ENCODE results near the gene IGFBP2. TPM values are rescaled to one million over a fixed set of nuclear protein-coding genes. Genes with fewer than 3 reads are reported as not detected.

The IGFBP2 gene
- total and polyA plus RNA-seq, 9 of the 15 experiments (the other 6 are each of a cell fraction or from before 2014, with no cell fraction given), result 0.93 TPM; not detected in 8

DNA sequence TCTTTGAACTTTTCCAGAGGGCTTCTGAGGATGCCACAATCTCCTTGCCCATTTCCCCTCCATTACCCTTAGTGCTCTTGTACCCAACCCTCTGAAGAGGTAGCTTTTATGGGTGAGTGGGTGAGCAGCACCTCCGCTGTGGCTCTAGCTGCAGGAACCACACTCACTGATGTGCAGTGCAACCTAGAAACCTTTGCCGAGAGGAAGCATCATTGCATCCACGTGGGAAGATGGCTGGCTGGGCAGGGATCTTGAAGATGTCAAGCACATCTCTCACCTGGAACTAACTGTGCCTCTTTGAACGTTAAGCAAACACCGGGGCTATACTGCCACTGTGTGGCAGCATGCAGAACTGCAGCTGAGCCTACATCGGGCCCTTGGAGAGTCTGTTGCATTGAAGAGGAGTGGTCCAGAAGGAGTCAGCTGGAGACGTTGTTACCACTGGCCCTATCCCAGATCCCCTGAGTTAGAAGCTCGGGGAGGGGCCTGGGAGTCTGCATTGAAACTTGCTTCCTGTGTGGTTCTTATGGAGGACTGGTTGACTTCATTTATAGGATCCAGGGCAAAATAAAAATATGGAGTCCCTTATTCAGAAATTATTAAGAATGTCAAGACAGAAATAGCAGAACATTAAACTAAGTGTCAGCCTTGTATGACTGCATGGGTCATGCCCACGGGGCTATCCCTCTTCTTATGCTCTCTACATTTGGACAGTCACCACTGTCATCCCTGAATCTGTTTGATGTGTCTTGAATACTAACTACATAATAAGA, 33.4 kb downstream of the IGFBP2 start (continued):
- TF ChIP-seq, protein P1, sequence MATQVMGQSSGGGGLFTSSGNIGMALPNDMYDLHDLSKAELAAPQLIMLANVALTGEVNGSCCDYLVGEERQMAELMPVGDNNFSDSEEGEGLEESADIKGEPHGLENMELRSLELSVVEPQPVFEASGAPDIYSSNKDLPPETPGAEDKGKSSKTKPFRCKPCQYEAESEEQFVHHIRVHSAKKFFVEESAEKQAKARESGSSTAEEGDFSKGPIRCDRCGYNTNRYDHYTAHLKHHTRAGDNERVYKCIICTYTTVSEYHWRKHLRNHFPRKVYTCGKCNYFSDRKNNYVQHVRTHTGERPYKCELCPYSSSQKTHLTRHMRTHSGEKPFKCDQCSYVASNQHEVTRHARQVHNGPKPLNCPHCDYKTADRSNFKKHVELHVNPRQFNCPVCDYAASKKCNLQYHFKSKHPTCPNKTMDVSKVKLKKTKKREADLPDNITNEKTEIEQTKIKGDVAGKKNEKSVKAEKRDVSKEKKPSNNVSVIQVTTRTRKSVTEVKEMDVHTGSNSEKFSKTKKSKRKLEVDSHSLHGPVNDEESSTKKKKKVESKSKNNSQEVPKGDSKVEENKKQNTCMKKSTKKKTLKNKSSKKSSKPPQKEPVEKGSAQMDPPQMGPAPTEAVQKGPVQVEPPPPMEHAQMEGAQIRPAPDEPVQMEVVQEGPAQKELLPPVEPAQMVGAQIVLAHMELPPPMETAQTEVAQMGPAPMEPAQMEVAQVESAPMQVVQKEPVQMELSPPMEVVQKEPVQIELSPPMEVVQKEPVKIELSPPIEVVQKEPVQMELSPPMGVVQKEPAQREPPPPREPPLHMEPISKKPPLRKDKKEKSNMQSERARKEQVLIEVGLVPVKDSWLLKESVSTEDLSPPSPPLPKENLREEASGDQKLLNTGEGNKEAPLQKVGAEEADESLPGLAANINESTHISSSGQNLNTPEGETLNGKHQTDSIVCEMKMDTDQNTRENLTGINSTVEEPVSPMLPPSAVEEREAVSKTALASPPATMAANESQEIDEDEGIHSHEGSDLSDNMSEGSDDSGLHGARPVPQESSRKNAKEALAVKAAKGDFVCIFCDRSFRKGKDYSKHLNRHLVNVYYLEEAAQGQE (IDR thresholded peaks at IDR 0.05; ENCODE audit: borderline replicate concordance), result peak; percentile 70; the same call in 1 of the 2 replicates
- TF ChIP-seq, protein P1 (CRISPR knock-in tag; IDR thresholded peaks at IDR 0.05; ENCODE audit: low read depth), result no peak
- TF ChIP-seq STAG1 (CRISPR knock-in tag; IDR thresholded peaks at IDR 0.05; ENCODE audit: borderline replicate concordance) (peak; percentile 94), SMC3 (conservative IDR thresholded peaks at IDR 0.05; ENCODE audit: insufficient read depth, low read depth, low read length) (peak; percentile 88), CTBP1 (IDR thresholded peaks at IDR 0.05; ENCODE audit: borderline replicate concordance) (peak; percentile 73), JUND (IDR thresholded peaks at IDR 0.05; ENCODE audit: borderline replicate concordance, low read depth, low read length) (peak; percentile 20; the same call in 1 of the 2 replicates), JUND (tag; IDR thresholded peaks at IDR 0.05; ENCODE audit: borderline replicate concordance, low read depth, low read length) (no peak), RCOR1 (IDR thresholded peaks at IDR 0.05; ENCODE audit: borderline replicate concordance in 1 of 2, low read depth in 2 of 2, low read length in 2 of 2) (0 out of 4 replicates have a peak, but pooled peaks of 1 of the 2 experiments have one; percentile 26), NFIX (CRISPR knock-in tag; IDR thresholded peaks at IDR 0.05; ENCODE audit: low read depth) (no peak)
- TF ChIP-seq, protein P2, sequence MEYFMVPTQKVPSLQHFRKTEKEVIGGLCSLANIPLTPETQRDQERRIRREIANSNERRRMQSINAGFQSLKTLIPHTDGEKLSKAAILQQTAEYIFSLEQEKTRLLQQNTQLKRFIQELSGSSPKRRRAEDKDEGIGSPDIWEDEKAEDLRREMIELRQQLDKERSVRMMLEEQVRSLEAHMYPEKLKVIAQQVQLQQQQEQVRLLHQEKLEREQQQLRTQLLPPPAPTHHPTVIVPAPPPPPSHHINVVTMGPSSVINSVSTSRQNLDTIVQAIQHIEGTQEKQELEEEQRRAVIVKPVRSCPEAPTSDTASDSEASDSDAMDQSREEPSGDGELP (CRISPR knock-in tag; IDR thresholded peaks at IDR 0.05; ENCODE audit: borderline replicate concordance), result peak; percentile 46; the same call in 1 of the 2 replicates
- TF ChIP-seq, protein P3, sequence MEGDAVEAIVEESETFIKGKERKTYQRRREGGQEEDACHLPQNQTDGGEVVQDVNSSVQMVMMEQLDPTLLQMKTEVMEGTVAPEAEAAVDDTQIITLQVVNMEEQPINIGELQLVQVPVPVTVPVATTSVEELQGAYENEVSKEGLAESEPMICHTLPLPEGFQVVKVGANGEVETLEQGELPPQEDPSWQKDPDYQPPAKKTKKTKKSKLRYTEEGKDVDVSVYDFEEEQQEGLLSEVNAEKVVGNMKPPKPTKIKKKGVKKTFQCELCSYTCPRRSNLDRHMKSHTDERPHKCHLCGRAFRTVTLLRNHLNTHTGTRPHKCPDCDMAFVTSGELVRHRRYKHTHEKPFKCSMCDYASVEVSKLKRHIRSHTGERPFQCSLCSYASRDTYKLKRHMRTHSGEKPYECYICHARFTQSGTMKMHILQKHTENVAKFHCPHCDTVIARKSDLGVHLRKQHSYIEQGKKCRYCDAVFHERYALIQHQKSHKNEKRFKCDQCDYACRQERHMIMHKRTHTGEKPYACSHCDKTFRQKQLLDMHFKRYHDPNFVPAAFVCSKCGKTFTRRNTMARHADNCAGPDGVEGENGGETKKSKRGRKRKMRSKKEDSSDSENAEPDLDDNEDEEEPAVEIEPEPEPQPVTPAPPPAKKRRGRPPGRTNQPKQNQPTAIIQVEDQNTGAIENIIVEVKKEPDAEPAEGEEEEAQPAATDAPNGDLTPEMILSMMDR (IDR thresholded peaks at IDR 0.05 in 2 of 3, conservative IDR thresholded peaks at IDR 0.05 in 1 of 3; ENCODE audit: insufficient read depth in 2 of 3, low read depth in 1 of 3, low read length in 3 of 3), result peak; percentile 84 to 90 (median 86)
- TF ChIP-seq, protein P4, sequence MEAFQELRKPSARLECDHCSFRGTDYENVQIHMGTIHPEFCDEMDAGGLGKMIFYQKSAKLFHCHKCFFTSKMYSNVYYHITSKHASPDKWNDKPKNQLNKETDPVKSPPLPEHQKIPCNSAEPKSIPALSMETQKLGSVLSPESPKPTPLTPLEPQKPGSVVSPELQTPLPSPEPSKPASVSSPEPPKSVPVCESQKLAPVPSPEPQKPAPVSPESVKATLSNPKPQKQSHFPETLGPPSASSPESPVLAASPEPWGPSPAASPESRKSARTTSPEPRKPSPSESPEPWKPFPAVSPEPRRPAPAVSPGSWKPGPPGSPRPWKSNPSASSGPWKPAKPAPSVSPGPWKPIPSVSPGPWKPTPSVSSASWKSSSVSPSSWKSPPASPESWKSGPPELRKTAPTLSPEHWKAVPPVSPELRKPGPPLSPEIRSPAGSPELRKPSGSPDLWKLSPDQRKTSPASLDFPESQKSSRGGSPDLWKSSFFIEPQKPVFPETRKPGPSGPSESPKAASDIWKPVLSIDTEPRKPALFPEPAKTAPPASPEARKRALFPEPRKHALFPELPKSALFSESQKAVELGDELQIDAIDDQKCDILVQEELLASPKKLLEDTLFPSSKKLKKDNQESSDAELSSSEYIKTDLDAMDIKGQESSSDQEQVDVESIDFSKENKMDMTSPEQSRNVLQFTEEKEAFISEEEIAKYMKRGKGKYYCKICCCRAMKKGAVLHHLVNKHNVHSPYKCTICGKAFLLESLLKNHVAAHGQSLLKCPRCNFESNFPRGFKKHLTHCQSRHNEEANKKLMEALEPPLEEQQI (IDR thresholded peaks at IDR 0.05), result no peak
